Calu3 (cell line): ENCODE results near the gene UGGT2. TPM values are rescaled to one million over a fixed set of nuclear protein-coding genes. Genes with fewer than 3 reads are reported as not detected.

ENCODE experiments used
- BruUV-seq: library from RNA; stranded (reverse); fragments of 400-500 nt; replicated peaks from 2 replicates; lab custom pipeline; 2021; lab: Mats Ljungman, UMichigan
- CTCF ChIA-PET: fragments of 300-600 bp; sonication (Branson Sonifier 250); formaldehyde crosslinking; loops from one replicate; lab custom pipeline; 2022; ENCODE audit warnings: antibody characterized with exemption; lab: Charles Lee
- DNase-seq: peaks from one replicate; pipeline ENCODE4 v3.0.0; 2022
- H3K27ac Mint-ChIP-seq: one replicate; pipeline ENCODE4 v1.8.0; 2022; ENCODE audit warnings: mixed read lengths; ENCODE audit not compliant: unreplicated experiment
- H3K27me3 Mint-ChIP-seq: one replicate; pipeline ENCODE4 v1.8.0; 2022; ENCODE audit warnings: mixed read lengths; ENCODE audit not compliant: unreplicated experiment
- H3K36me3 Mint-ChIP-seq: one replicate; pipeline ENCODE4 v1.8.0; 2022; ENCODE audit warnings: mild to moderate bottlenecking, moderate library complexity, mixed read lengths; ENCODE audit not compliant: insufficient read depth, unreplicated experiment
- H3K4me1 Mint-ChIP-seq: one replicate; pipeline ENCODE4 v1.8.0; 2022; ENCODE audit warnings: mild to moderate bottlenecking, low read depth, mixed read lengths; ENCODE audit not compliant: unreplicated experiment
- H3K4me3 Mint-ChIP-seq: one replicate; pipeline ENCODE4 v1.8.0; 2022; ENCODE audit warnings: mild to moderate bottlenecking, low read depth, moderate library complexity, mixed read lengths; ENCODE audit not compliant: unreplicated experiment
- H3K9me3 Mint-ChIP-seq: one replicate; pipeline ENCODE4 v1.8.0; 2022; ENCODE audit warnings: low read depth, mixed read lengths; ENCODE audit not compliant: unreplicated experiment
- CTCF ChIP-seq: fragments of 200-600 bp; IDR thresholded peaks from one replicate; pipeline ENCODE4 v1.8.0; 2022; ENCODE audit warnings: antibody characterized with exemption; ENCODE audit not compliant: unreplicated experiment
- intact Hi-C: fragments of 100-400 bp; cut with micrococcal nuclease; formaldehyde crosslinking; loops from one replicate; pipeline ENCODE4 v1.10.0; 2022; ENCODE audit not compliant: unreplicated experiment
- total RNA-seq: library from RNA; stranded (reverse); gene quantifications from 2 replicates; pipeline ENCODE4 v1.2.3, GENCODE V29; 2022

The UGGT2 gene
- total RNA-seq, 1 experiment from 2014 or later = 12.1 TPM

GRCh38 chr13:96091164-96092117 is 38.2 kb upstream of the UGGT2 start:
- Mint-ChIP-seq H3K4me3 (peak overlapping the region; percentile 30), H3K36me3 (peaks cover 4% of the 10 kb centered on the region), H3K9me3 (no peaks in the 10 kb centered on the region), H3K27ac (no peak overlapping the region), H3K4me1 (no peaks in the 10 kb centered on the region), H3K27me3 (peaks cover 39% of the 10 kb centered on the region)
- CTCF ChIA-PET = interaction anchor here (1.2 kb wide), 1 partner anchor 12 kb away, joined by 3 read pairs; no protein-coding TSS in a partner anchor
- no peak for TF ChIP-seq CTCF
- no peak for DNase-seq
- no TSS peak for BruUV-seq
- intact Hi-C loops = no loop called here

- Mint-ChIP-seq H3K4me3 (peak overlapping the region; percentile 69), H3K27me3 (peaks cover 49% of the 10 kb centered on the region), H3K4me1 (no peaks in the 10 kb centered on the region), H3K27ac (no peak overlapping the region), H3K9me3 (no peaks in the 10 kb centered on the region), H3K36me3 (peaks cover 4% of the 10 kb centered on the region)
- intact Hi-C loops = no loop called here
- no TSS peak for BruUV-seq
- TF ChIP-seq CTCF = no peak
- CTCF ChIA-PET = interaction anchor here (1.2 kb wide), 1 partner anchor 13 kb away, joined by 3 read pairs; no protein-coding TSS in a partner anchor
- DNase-seq = no peak
These were observed 37.3 kb upstream of the UGGT2 start for GRCh38 chr13:96090240-96091101.

- H3K36me3 Mint-ChIP-seq = peaks cover 4% of the 10 kb centered on the region
- no peaks in the 10 kb centered on the region for H3K9me3 Mint-ChIP-seq
- no peak for DNase-seq
- TF ChIP-seq CTCF = no peak
- BruUV-seq = no TSS peak
- H3K4me3 Mint-ChIP-seq = peak within 1 kb of the TSS; percentile 69
- intact Hi-C loops = no loop called here
- H3K27ac Mint-ChIP-seq = no peak within 1 kb of the TSS
- CTCF ChIA-PET = no interaction called here
- peaks cover 53% of the 10 kb centered on the region for H3K27me3 Mint-ChIP-seq
- H3K4me1 Mint-ChIP-seq = no peaks in the 10 kb centered on the region
These were observed 36.6 kb upstream of the UGGT2 start, which contains the start of gene HS6ST3 for GRCh38 chr13:96089749-96090239. TSS of gene HS6ST3 (plus strand) at chr13:96090107.

- CTCF ChIA-PET = no interaction called here
- Mint-ChIP-seq H3K9me3 (no peaks in the 10 kb centered on the region), H3K27me3 (peaks cover 48% of the 10 kb centered on the region), H3K4me1 (no peaks in the 10 kb centered on the region), H3K27ac (no peak overlapping the region), H3K36me3 (peaks cover 4% of the 10 kb centered on the region), H3K4me3 (no peak overlapping the region)
- BruUV-seq = no TSS peak
- no peak for TF ChIP-seq CTCF
- no peak for DNase-seq
- intact Hi-C loops = no loop called here
These were observed 35.9 kb upstream of the UGGT2 start for GRCh38 chr13:96089139-96089538.
